ENCODE data around the gene F13A1.

F13A1 gene

GRCh38 chr6:6319952-6320811 is at the start of gene F13A1:
Gene F13A1, minus strand, starts transcription at chr6:6320662. Its CDS starts 1,998 bp downstream, at chr6:6318664.
- no peak for DNase-seq (ENCODE audit: low read depth)

GRCh38 chr6:6368684-6369052 is 48.2 kb upstream of the F13A1 start:
- no peak for DNase-seq (ENCODE audit: low read depth)

- no peak for DNase-seq (ENCODE audit: low read depth)
Observed at GRCh38 chr6:6368040-6368683, 47.7 kb upstream of the F13A1 start.

- DNase-seq (ENCODE audit: low read depth): no peak
Observed at GRCh38 chr6:6366803-6367202, 46.3 kb upstream of the F13A1 start.

- DNase-seq (ENCODE audit: low read depth): no peak
Observed at GRCh38 chr6:6365242-6365641, 44.8 kb upstream of the F13A1 start.

GRCh38 chr6:6362056-6362840 is 41.8 kb upstream of the F13A1 start:
- DNase-seq (ENCODE audit: low read depth): no peak

GRCh38 chr6:6357530-6357929 is 37.1 kb upstream of the F13A1 start:
- DNase-seq (ENCODE audit: low read depth): no peak

- DNase-seq (ENCODE audit: low read depth): no peak
Observed at GRCh38 chr6:6357032-6357431, 36.6 kb upstream of the F13A1 start.

- DNase-seq (ENCODE audit: low read depth): no peak
Observed at GRCh38 chr6:6352772-6353171, 32.3 kb upstream of the F13A1 start.

- DNase-seq (ENCODE audit: low read depth): no peak
Observed at GRCh38 chr6:6351511-6352025, 31.1 kb upstream of the F13A1 start.

GRCh38 chr6:6350696-6351095 is 30.2 kb upstream of the F13A1 start:
- DNase-seq (ENCODE audit: low read depth): no peak

GRCh38 chr6:6348256-6348655 is 27.8 kb upstream of the F13A1 start:
- no peak for DNase-seq (ENCODE audit: low read depth)

- DNase-seq (ENCODE audit: low read depth): no peak
Observed at GRCh38 chr6:6346427-6347023, 26.1 kb upstream of the F13A1 start.

GRCh38 chr6:6333501-6333900 is 13.0 kb upstream of the F13A1 start:
- no peak for DNase-seq (ENCODE audit: low read depth)

- no peak for DNase-seq (ENCODE audit: low read depth)
Observed at GRCh38 chr6:6332811-6333244, 12.4 kb upstream of the F13A1 start.

GRCh38 chr6:6331946-6332601 is 11.6 kb upstream of the F13A1 start:
- no peak for DNase-seq (ENCODE audit: low read depth)

GRCh38 chr6:6331393-6331792 is 10.9 kb upstream of the F13A1 start:
- DNase-seq (ENCODE audit: low read depth): no peak

- no peak for DNase-seq (ENCODE audit: low read depth)
Observed at GRCh38 chr6:6330407-6330806, 9.9 kb upstream of the F13A1 start.

- DNase-seq (ENCODE audit: low read depth): no peak
Observed at GRCh38 chr6:6328451-6328850, 8.0 kb upstream of the F13A1 start.

- DNase-seq (ENCODE audit: low read depth): no peak
Observed at GRCh38 chr6:6323352-6323751, 2.9 kb upstream of the F13A1 start.

GRCh38 chr6:6320901-6321300 is 439 bp upstream of the F13A1 start:
- no peak for DNase-seq (ENCODE audit: low read depth)
